HEK293 (cell line): ENCODE data around the gene PKDREJ.

Source experiments
- CTCF ChIA-PET: fragments of 350-600 bp; formaldehyde crosslinking; extraction: SDS; loops from one replicate; lab custom pipeline; 2021; ENCODE audit warnings: antibody characterized with exemption; lab: Yijun Ruan, JAX
- POLR2A ChIA-PET: fragments of 300-600 bp; formaldehyde crosslinking; extraction: SDS; loops from one replicate; lab custom pipeline; 2020; ENCODE audit warnings: antibody characterized with exemption, inconsistent platforms; lab: Yijun Ruan, JAX
- H3K27ac ChIP-seq: fragments of 200-500 bp; sonication (Bioruptor generic); 2 replicates; pipeline ENCODE4 v1.5.1; 2014; ENCODE audit warnings: low read depth, low read length, control low read depth, inconsistent platforms; ENCODE audit errors: extremely low read depth
- H3K36me3 ChIP-seq, 2 experiments: fragments of 200-500 bp in 1 of 2; sonication (Bioruptor generic) in 1 of 2; 1 replicate in 1 of 2; 2 replicates in 1 of 2; pipeline ENCODE4 v1.5.1; 2014 to 2017; ENCODE audit warnings: inconsistent platforms in 2 of 2, low read length in 2 of 2; ENCODE audit not compliant: control insufficient read depth in 2 of 2, insufficient read depth in 1 of 2
- H3K4me1 ChIP-seq: fragments of 200-500 bp; sonication (Bioruptor generic); 2 replicates; pipeline ENCODE4 v1.5.1; 2014; ENCODE audit warnings: mild to moderate bottlenecking, low read length, inconsistent platforms; ENCODE audit not compliant: control insufficient read depth, insufficient read depth
- H3K4me3 ChIP-seq: 2 replicates; pipeline ENCODE4 v1.5.1; 2011; ENCODE audit warnings: low read depth, mild to moderate bottlenecking, control low read depth, low read length, moderate library complexity
- H3K9me3 ChIP-seq: fragments of 200-500 bp; sonication (Bioruptor generic); 2 replicates; pipeline ENCODE4 v1.5.1; 2014; ENCODE audit warnings: low read depth, low read length, inconsistent platforms; ENCODE audit not compliant: control insufficient read depth, insufficient read depth
- BCL11A ChIP-seq: fragments of 450-650 bp; formaldehyde crosslinking; IDR thresholded peaks from 2 replicates; pipeline ENCODE4 v1.5.1; 2016; ENCODE audit warnings: low read depth, missing biosample characterization, missing genetic modification characterization
- OVOL3 ChIP-seq: fragments of 450-650 bp; formaldehyde crosslinking; IDR thresholded peaks from 2 replicates; pipeline ENCODE4 v1.5.1; 2016; ENCODE audit warnings: missing biosample characterization, missing genetic modification characterization
- SP7 ChIP-seq: fragments of 450-650 bp; formaldehyde crosslinking; IDR thresholded peaks from 2 replicates; pipeline ENCODE4 v1.5.1; 2016; ENCODE audit warnings: missing biosample characterization, missing genetic modification characterization
- ZBTB21 ChIP-seq: fragments of 450-650 bp; formaldehyde crosslinking; IDR thresholded peaks from 2 replicates; pipeline ENCODE4 v1.5.1; 2017; ENCODE audit warnings: missing biosample characterization, missing genetic modification characterization
- ZNF10 ChIP-seq: fragments of 450-650 bp; formaldehyde crosslinking; IDR thresholded peaks from 2 replicates; pipeline ENCODE4 v1.5.1; 2017; ENCODE audit warnings: missing biosample characterization, missing genetic modification characterization
- ZNF155 ChIP-seq: fragments of 450-650 bp; formaldehyde crosslinking; IDR thresholded peaks from 2 replicates; pipeline ENCODE4 v1.5.1; 2016; ENCODE audit warnings: missing biosample characterization, missing genetic modification characterization
- ZNF16 ChIP-seq: fragments of 450-650 bp; formaldehyde crosslinking; IDR thresholded peaks from 2 replicates; pipeline ENCODE4 v1.5.1; 2016; ENCODE audit warnings: low read depth, missing biosample characterization, missing genetic modification characterization
- ZNF169 ChIP-seq: fragments of 450-650 bp; formaldehyde crosslinking; IDR thresholded peaks from 2 replicates; pipeline ENCODE4 v1.5.1; 2016; ENCODE audit warnings: missing biosample characterization, missing genetic modification characterization
- ZNF211 ChIP-seq: fragments of 450-650 bp; formaldehyde crosslinking; IDR thresholded peaks from 2 replicates; pipeline ENCODE4 v1.5.1; 2016; ENCODE audit warnings: low read depth, missing biosample characterization, missing genetic modification characterization
- ZNF24 ChIP-seq: fragments of 450-650 bp; formaldehyde crosslinking; IDR thresholded peaks from 2 replicates; pipeline ENCODE4 v1.5.1; 2016; ENCODE audit warnings: missing biosample characterization, missing genetic modification characterization
- ZNF394 ChIP-seq: fragments of 450-650 bp; formaldehyde crosslinking; IDR thresholded peaks from 2 replicates; pipeline ENCODE4 v1.5.1; 2016; ENCODE audit warnings: missing biosample characterization, missing genetic modification characterization, mild to moderate bottlenecking, moderate library complexity, borderline replicate concordance
- ZNF623 ChIP-seq: fragments of 450-650 bp; formaldehyde crosslinking; IDR thresholded peaks from 2 replicates; pipeline ENCODE4 v1.5.1; 2016; ENCODE audit warnings: missing biosample characterization, missing genetic modification characterization
- ZNF660 ChIP-seq: fragments of 450-650 bp; IDR thresholded peaks from 2 replicates; pipeline ENCODE4 v1.5.1; 2018; ENCODE audit warnings: missing biosample characterization, mild to moderate bottlenecking, missing genetic modification characterization
- ZNF670 ChIP-seq: fragments of 450-650 bp; formaldehyde crosslinking; IDR thresholded peaks from 2 replicates; pipeline ENCODE4 v1.5.1; 2016; ENCODE audit warnings: missing biosample characterization, missing genetic modification characterization, low read depth
- ZNF791 ChIP-seq: fragments of 450-650 bp; formaldehyde crosslinking; IDR thresholded peaks from 2 replicates; pipeline ENCODE4 v1.5.1; 2016; ENCODE audit warnings: missing biosample characterization, missing genetic modification characterization
- TF ChIP-seq, protein P1 (sequence below): fragments of 450-650 bp; formaldehyde crosslinking; IDR thresholded peaks from 2 replicates; pipeline ENCODE4 v1.5.1; 2017; ENCODE audit warnings: missing biosample characterization, missing genetic modification characterization
- TF ChIP-seq, protein P2 (sequence below): fragments of 450-650 bp; formaldehyde crosslinking; IDR thresholded peaks from 2 replicates; pipeline ENCODE4 v1.5.1; 2016; ENCODE audit warnings: missing biosample characterization, missing genetic modification characterization

PKDREJ gene

DNA sequence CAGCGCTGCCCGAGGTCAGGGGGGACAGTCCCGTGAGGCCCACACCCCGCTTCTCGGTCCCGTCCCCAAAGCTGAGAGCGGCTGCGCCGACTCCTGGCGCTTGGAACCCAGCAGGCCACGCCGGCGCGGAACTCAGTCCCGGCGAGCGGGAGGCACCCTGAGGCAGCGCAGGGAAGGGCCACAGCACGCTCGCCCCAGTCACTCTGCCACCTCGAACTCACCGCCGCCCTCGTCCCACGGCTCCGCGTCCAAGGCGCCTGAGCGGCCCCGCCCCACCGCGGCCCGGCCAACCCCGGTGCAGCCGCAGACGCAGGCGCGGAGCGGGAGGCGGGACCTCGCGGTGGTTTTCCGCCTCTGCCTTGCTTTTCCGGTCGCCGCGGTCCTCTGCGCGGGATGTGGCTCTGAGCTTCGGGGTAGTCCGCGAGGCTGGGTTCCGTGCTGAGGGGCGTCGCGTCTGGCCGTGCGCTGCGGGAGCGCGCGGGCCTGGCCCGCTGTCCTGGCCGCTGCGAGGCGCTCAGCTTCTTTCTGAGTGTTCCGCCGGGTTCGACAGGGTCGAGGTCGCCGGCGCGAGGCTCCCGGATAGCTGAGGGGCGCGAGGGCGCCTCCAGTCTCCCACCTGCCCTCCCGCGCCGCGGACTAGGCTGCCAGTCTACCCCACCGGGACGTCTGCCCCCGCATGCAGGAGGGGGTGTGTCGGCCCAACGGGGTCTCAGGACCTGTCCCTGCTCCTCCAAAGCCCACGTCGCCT is 12.9 kb downstream of the PKDREJ start, which contains the start of gene CDPF1 (continued):
- TF ChIP-seq, protein P1, sequence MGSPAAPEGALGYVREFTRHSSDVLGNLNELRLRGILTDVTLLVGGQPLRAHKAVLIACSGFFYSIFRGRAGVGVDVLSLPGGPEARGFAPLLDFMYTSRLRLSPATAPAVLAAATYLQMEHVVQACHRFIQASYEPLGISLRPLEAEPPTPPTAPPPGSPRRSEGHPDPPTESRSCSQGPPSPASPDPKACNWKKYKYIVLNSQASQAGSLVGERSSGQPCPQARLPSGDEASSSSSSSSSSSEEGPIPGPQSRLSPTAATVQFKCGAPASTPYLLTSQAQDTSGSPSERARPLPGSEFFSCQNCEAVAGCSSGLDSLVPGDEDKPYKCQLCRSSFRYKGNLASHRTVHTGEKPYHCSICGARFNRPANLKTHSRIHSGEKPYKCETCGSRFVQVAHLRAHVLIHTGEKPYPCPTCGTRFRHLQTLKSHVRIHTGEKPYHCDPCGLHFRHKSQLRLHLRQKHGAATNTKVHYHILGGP, result no peak
- no peak for TF ChIP-seq ZNF10 (tag by site-specific recombination)

DNA sequence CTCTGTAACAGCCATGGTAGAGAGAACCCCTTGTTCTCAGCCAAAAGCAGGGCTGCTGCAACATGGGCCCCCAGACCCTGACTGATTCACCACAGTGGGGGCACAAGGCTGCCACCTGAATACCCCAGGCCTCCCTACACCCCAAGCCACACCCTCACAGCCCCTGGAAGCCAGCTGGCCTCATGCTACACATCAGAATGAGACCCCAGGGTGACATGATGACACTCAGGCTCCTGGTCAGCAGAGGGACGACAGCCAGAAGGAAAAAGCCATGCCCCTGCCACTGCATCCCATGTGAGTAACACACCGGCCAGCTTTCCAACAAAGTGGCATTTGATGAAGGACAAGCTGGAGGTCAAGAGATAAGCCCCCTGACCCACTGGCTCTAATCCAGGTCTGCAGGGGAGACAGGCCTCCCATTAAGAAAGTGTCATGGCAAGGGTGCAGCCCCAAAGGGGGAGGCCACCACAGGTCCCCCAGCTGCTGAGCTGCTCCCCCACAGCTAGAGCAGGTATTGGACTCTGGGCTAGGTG is 15.6 kb downstream of the PKDREJ start:
- ChIA-PET POLR2A (interaction anchor here (3.9 kb wide), 1 partner anchor 21 kb away, joined by 33 read pairs; the partner anchor contains the start of gene TTC38), CTCF (interaction anchor here (0.6 kb wide), 1 partner anchor 223 kb away, joined by 4 read pairs; no protein-coding TSS in a partner anchor)

DNA sequence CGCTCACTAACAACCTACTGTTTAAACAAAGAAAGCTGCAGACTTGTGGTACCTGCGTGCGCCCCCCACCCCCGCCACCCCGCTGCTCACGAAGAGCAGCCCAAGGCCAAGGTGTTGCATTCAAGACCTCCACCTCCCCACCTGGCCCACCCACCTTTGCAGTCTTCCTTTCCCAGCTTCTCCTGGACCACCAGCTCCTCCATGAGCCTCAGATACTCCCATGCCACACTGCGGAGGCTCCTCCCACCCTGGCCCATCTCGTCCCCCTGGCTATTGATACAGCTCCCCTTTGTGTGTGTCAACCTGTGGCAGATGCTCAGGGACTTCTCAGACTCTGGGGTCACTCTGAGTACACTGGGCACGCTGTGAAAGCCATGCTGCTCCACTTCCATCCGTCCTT is 17.0 kb downstream of the PKDREJ start:
- POLR2A ChIA-PET, result interaction anchor here (0.6 kb wide), 1 partner anchor 21 kb away, joined by 4 read pairs; the partner anchor contains the start of gene TTC38
- H3K9me3 ChIP-seq, result no peaks in the 10 kb centered on the region
- CTCF ChIA-PET, result interaction anchor here (0.6 kb wide), 1 partner anchor 68 kb away, joined by 5 read pairs; no protein-coding TSS in a partner anchor
- H3K4me1 ChIP-seq, result peaks cover 3% of the 10 kb centered on the region; the same call in 1 of the 2 replicates
- peaks cover 0 to 35% of the 10 kb centered on the region in 2 experiments; a peak in 1 of 3 replicates for H3K36me3 ChIP-seq
- TF ChIP-seq ZNF394 (peak; percentile 95), SP7 (tag by site-specific recombination) (no peak), ZNF670 (tag by site-specific recombination) (no peak)
- H3K27ac ChIP-seq, result no peak overlapping the region
- no peak overlapping the region for H3K4me3 ChIP-seq

More for the DNA sequence above, 15.6 kb downstream of the PKDREJ start:
- no peak overlapping the region for H3K27ac ChIP-seq
- H3K4me3 ChIP-seq, result no peak overlapping the region
- no peaks in the 10 kb centered on the region for H3K9me3 ChIP-seq
- TF ChIP-seq ZNF623 (tag by site-specific recombination) (no peak), ZNF24 (tag by site-specific recombination) (no peak), ZNF16 (no peak)
- peaks cover 3% of the 10 kb centered on the region; the same call in 1 of the 2 replicates for H3K4me1 ChIP-seq
- peaks cover 0 to 35% of the 10 kb centered on the region in 2 experiments; a peak in 1 of 3 replicates for H3K36me3 ChIP-seq

DNA sequence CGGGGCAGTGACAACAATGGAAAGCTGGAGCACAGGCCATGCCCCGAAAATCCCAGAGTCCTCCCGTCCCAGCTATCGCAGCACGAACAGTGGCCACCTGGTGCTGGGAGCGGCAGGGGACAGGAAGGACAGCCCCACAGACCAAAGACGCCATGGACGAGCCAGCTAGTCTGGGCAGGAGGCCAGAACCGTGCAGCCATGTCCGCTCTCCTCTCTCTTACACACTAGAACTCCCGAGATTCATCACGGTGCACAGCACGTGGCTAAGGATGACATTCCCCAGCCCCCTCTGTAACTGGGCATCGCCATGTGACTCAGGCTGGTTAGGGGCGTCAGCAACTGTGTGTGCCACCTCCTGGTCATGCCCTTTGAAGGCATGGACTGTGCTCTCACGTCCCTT is 17.6 kb downstream of the PKDREJ start:
- Histone ChIP-seq H3K4me1 (peaks cover 3% of the 10 kb centered on the region; the same call in 1 of the 2 replicates), H3K36me3 (peaks cover 0 to 35% of the 10 kb centered on the region in 2 experiments; a peak in 1 of 3 replicates), H3K27ac (no peak overlapping the region; the same call in 1 of the 2 replicates), H3K4me3 (no peak overlapping the region), H3K9me3 (no peaks in the 10 kb centered on the region)
- ChIA-PET CTCF (interaction anchor here (0.6 kb wide), 1 partner anchor 22 kb away, joined by 3 read pairs; no protein-coding TSS in a partner anchor), POLR2A (no interaction called here)
- TF ChIP-seq, protein P2, sequence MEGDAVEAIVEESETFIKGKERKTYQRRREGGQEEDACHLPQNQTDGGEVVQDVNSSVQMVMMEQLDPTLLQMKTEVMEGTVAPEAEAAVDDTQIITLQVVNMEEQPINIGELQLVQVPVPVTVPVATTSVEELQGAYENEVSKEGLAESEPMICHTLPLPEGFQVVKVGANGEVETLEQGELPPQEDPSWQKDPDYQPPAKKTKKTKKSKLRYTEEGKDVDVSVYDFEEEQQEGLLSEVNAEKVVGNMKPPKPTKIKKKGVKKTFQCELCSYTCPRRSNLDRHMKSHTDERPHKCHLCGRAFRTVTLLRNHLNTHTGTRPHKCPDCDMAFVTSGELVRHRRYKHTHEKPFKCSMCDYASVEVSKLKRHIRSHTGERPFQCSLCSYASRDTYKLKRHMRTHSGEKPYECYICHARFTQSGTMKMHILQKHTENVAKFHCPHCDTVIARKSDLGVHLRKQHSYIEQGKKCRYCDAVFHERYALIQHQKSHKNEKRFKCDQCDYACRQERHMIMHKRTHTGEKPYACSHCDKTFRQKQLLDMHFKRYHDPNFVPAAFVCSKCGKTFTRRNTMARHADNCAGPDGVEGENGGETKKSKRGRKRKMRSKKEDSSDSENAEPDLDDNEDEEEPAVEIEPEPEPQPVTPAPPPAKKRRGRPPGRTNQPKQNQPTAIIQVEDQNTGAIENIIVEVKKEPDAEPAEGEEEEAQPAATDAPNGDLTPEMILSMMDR (tag by site-specific recombination), result no peak
- TF ChIP-seq ZBTB21 (tag by site-specific recombination), result no peak
- no peak for TF ChIP-seq ZNF169 (tag by site-specific recombination)
- TF ChIP-seq OVOL3 (tag by site-specific recombination), result no peak
- no peak for TF ChIP-seq ZNF791 (tag by site-specific recombination)
- TF ChIP-seq ZNF155, result no peak
- no peak for TF ChIP-seq ZNF211 (tag by site-specific recombination)
- no peak for TF ChIP-seq ZNF660 (tag by site-specific recombination)
- no peak for TF ChIP-seq BCL11A
